Cardiac fibroblast (primary cell): ENCODE results near the gene CPEB1.

Source experiments
- DNase-seq, 2 donors: peaks; one replicate each; pipeline versions ENCODE4 v3.0.0 to v3.0.0-alpha.2; 2010; ENCODE audit warnings: low read depth in 2 of 2
- H3K4me3 ChIP-seq, 2 donors: replicated peaks in 1 of 2; 1 replicate in 1 of 2; 2 replicates in 1 of 2; pipeline ENCODE4 v1.5.1; 2011; ENCODE audit warnings: low read depth in 2 of 2, low read length in 2 of 2, mild to moderate bottlenecking in 2 of 2, moderate library complexity in 1 of 2
- CTCF ChIP-seq: IDR thresholded peaks from one replicate; pipeline ENCODE4 v1.5.1; 2011; ENCODE audit warnings: low read depth, mild to moderate bottlenecking, low read length, inconsistent platforms

The CPEB1 gene

GRCh38 chr15:82679626-82680199, 32.5 kb upstream of the CPEB1 start:
- H3K4me3 ChIP-seq = no peak overlapping the region
- no peak for DNase-seq
- TF ChIP-seq CTCF = no peak

- no peak for TF ChIP-seq CTCF
- no peak for DNase-seq
- H3K4me3 ChIP-seq = no peak overlapping the region
Observed at GRCh38 chr15:82677720-82678323, 30.7 kb upstream of the CPEB1 start.

- TF ChIP-seq CTCF = no peak
- H3K4me3 ChIP-seq = no peak overlapping the region
Observed at GRCh38 chr15:82674873-82675272, 27.7 kb upstream of the CPEB1 start.

GRCh38 chr15:82670699-82671098, 23.5 kb upstream of the CPEB1 start:
- H3K4me3 ChIP-seq = no peak overlapping the region
- no peak for DNase-seq
- no peak for TF ChIP-seq CTCF

More at GRCh38 chr15:82674873-82675272, 27.7 kb upstream of the CPEB1 start:
- DNase-seq = no peak

GRCh38 chr15:82666606-82667005, 19.4 kb upstream of the CPEB1 start:
- TF ChIP-seq CTCF = no peak
- DNase-seq = no peak
- no peak overlapping the region for H3K4me3 ChIP-seq

GRCh38 chr15:82664021-82664420, 16.9 kb upstream of the CPEB1 start:
- no peak for DNase-seq
- H3K4me3 ChIP-seq = no peak overlapping the region
- TF ChIP-seq CTCF = no peak

- no peak overlapping the region for H3K4me3 ChIP-seq
- TF ChIP-seq CTCF = no peak
- peak; percentile 24 to 50 for DNase-seq
Observed at GRCh38 chr15:82663186-82663600, 16.0 kb upstream of the CPEB1 start.
